Measurements from ENCODE around the gene NID1. TPM values are rescaled to one million over a fixed set of nuclear protein-coding genes. Genes with fewer than 3 reads are reported as not detected.

Gene NID1
- total and polyA plus RNA-seq, 4 donors, result 21.2 to 90.1 (median 55.2) TPM

DNA sequence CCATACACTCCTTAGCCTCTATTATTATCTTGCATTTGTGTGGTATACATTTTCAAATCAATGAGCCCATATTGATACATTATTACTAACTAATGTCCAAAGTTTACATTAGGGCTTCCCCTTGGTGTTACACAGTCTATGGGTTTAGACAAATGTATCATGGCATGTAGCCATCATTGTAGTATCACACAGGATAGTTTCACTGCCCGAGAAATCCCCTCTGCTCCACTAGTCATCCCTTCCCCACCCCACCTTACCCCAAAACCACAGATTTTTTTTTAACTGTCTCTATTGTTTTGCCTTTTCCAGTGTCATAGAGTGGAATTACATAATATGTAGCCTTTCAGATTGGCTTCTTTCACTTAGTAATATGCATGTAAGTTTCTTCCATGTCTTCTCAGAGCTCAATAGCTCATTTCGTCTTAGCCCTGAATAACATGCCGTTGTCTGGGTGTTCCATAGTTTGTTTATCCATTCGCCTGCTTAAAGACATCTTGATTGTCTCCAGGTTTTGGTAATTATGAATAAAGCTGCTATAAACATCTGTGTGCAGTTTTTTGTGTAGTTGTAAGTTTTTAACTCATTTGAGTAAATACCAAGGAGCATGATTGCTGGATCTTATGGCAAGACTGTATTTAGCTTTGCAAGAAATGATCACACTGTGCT is 111.8 kb downstream of the NID1 start:
- no peak overlapping the region for H3K4me3 ChIP-seq (ENCODE audit: low read depth in 1 of 3, low read length in 3 of 3)
- TF ChIP-seq NR2F2 (IDR thresholded peaks at IDR 0.05) (no peak), TAF1 (conservative IDR thresholded peaks at IDR 0.05) (no peak), EGR1 (IDR thresholded peaks at IDR 0.05; ENCODE audit: low read depth in 2 of 2) (no peak), RXRA (IDR thresholded peaks at IDR 0.05) (no peak), HNF4A (conservative IDR thresholded peaks at IDR 0.05) (no peak), HNF4G (IDR thresholded peaks at IDR 0.05) (no peak), SP1 (IDR thresholded peaks at IDR 0.05) (no peak), FOXA1 (IDR thresholded peaks at IDR 0.05) (no peak), FOXA2 (IDR thresholded peaks at IDR 0.05) (no peak)
- TF ChIP-seq, protein P1, sequence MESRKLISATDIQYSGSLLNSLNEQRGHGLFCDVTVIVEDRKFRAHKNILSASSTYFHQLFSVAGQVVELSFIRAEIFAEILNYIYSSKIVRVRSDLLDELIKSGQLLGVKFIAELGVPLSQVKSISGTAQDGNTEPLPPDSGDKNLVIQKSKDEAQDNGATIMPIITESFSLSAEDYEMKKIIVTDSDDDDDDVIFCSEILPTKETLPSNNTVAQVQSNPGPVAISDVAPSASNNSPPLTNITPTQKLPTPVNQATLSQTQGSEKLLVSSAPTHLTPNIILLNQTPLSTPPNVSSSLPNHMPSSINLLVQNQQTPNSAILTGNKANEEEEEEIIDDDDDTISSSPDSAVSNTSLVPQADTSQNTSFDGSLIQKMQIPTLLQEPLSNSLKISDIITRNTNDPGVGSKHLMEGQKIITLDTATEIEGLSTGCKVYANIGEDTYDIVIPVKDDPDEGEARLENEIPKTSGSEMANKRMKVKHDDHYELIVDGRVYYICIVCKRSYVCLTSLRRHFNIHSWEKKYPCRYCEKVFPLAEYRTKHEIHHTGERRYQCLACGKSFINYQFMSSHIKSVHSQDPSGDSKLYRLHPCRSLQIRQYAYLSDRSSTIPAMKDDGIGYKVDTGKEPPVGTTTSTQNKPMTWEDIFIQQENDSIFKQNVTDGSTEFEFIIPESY (IDR thresholded peaks at IDR 0.05), result no peak
- TF ChIP-seq, protein P2, sequence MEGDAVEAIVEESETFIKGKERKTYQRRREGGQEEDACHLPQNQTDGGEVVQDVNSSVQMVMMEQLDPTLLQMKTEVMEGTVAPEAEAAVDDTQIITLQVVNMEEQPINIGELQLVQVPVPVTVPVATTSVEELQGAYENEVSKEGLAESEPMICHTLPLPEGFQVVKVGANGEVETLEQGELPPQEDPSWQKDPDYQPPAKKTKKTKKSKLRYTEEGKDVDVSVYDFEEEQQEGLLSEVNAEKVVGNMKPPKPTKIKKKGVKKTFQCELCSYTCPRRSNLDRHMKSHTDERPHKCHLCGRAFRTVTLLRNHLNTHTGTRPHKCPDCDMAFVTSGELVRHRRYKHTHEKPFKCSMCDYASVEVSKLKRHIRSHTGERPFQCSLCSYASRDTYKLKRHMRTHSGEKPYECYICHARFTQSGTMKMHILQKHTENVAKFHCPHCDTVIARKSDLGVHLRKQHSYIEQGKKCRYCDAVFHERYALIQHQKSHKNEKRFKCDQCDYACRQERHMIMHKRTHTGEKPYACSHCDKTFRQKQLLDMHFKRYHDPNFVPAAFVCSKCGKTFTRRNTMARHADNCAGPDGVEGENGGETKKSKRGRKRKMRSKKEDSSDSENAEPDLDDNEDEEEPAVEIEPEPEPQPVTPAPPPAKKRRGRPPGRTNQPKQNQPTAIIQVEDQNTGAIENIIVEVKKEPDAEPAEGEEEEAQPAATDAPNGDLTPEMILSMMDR (IDR thresholded peaks at IDR 0.05; ENCODE audit: low read depth, low read length, missing input control), result no peak
- TF ChIP-seq, protein P3, sequence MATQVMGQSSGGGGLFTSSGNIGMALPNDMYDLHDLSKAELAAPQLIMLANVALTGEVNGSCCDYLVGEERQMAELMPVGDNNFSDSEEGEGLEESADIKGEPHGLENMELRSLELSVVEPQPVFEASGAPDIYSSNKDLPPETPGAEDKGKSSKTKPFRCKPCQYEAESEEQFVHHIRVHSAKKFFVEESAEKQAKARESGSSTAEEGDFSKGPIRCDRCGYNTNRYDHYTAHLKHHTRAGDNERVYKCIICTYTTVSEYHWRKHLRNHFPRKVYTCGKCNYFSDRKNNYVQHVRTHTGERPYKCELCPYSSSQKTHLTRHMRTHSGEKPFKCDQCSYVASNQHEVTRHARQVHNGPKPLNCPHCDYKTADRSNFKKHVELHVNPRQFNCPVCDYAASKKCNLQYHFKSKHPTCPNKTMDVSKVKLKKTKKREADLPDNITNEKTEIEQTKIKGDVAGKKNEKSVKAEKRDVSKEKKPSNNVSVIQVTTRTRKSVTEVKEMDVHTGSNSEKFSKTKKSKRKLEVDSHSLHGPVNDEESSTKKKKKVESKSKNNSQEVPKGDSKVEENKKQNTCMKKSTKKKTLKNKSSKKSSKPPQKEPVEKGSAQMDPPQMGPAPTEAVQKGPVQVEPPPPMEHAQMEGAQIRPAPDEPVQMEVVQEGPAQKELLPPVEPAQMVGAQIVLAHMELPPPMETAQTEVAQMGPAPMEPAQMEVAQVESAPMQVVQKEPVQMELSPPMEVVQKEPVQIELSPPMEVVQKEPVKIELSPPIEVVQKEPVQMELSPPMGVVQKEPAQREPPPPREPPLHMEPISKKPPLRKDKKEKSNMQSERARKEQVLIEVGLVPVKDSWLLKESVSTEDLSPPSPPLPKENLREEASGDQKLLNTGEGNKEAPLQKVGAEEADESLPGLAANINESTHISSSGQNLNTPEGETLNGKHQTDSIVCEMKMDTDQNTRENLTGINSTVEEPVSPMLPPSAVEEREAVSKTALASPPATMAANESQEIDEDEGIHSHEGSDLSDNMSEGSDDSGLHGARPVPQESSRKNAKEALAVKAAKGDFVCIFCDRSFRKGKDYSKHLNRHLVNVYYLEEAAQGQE (IDR thresholded peaks at IDR 0.05), result no peak
- no peak overlapping the region for H3K27ac ChIP-seq (ENCODE audit: low read depth in 1 of 2, low read length in 2 of 2)
- H3K27me3 ChIP-seq (ENCODE audit: control insufficient read depth in 4 of 4, insufficient read depth in 4 of 4, low read length in 3 of 4), result no peaks in the 10 kb centered on the region
- H3K9ac ChIP-seq (ENCODE audit: low read depth in 1 of 2, low read length in 2 of 2), result no peak overlapping the region
- no peak for DNase-seq (ENCODE audit: low spot score)
- WGBS, result 90% methylated on average over 4 of the region's 4 CpGs
- no peaks in the 10 kb centered on the region for H3K9me3 ChIP-seq (ENCODE audit: control insufficient read depth in 4 of 4, low read length in 3 of 4)
- peaks cover 0 to 6% (median 2%) of the 10 kb centered on the region in 4 donors for H3K36me3 ChIP-seq (ENCODE audit: control insufficient read depth in 4 of 4, insufficient read depth in 3 of 4, low read depth in 1 of 4, low read length in 3 of 4)
- H3K4me1 ChIP-seq (ENCODE audit: control insufficient read depth in 4 of 4, insufficient read depth in 4 of 4, low read length in 3 of 4), result peaks cover 0 to 7% (median 0%) of the 10 kb centered on the region in 4 donors

DNA sequence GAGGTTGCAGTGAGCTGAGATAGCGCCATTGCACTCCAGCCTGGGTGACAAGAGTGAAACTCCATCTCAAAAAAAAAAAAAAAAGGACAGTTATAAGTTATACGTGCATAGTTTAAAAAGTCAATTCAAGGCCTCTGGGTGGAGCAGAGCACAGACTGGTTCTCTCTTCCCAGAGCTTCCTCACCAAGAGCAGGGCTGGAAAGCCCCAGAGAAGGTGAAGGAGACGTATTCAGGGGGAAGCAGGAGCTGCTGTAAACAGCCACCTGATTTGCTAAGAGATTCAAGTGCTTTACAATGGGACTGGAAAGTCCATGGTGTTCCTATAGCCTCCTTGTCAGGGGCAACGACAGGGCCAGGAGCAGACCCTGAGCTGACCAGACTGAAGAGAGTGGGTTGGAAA is 113.2 kb downstream of the NID1 start:
- no peaks in the 10 kb centered on the region for H3K27me3 ChIP-seq (ENCODE audit: control insufficient read depth in 4 of 4, insufficient read depth in 4 of 4, low read length in 3 of 4)
- no peaks in the 10 kb centered on the region for H3K9me3 ChIP-seq (ENCODE audit: control insufficient read depth in 4 of 4, low read length in 3 of 4)
- no peak overlapping the region for H3K27ac ChIP-seq (ENCODE audit: low read depth in 1 of 2, low read length in 2 of 2)
- H3K4me3 ChIP-seq (ENCODE audit: low read depth in 1 of 3, low read length in 3 of 3), result no peak overlapping the region
- H3K36me3 ChIP-seq (ENCODE audit: control insufficient read depth in 4 of 4, insufficient read depth in 3 of 4, low read depth in 1 of 4, low read length in 3 of 4), result peaks cover 0 to 3% (median 2%) of the 10 kb centered on the region in 4 donors
- TF ChIP-seq, protein P2 (IDR thresholded peaks at IDR 0.05; ENCODE audit: low read depth, low read length, missing input control), result no peak
- TF ChIP-seq GABPA (IDR thresholded peaks at IDR 0.05 in 1 of 2, conservative IDR thresholded peaks at IDR 0.05 in 1 of 2) (no peak), NR2F2 (IDR thresholded peaks at IDR 0.05) (no peak), RXRA (IDR thresholded peaks at IDR 0.05) (no peak), FOXA1 (IDR thresholded peaks at IDR 0.05) (no peak)
- no peak overlapping the region for H3K9ac ChIP-seq (ENCODE audit: low read depth in 1 of 2, low read length in 2 of 2)
- peaks cover 4 to 16% (median 7%) of the 10 kb centered on the region in 4 donors for H3K4me1 ChIP-seq (ENCODE audit: control insufficient read depth in 4 of 4, insufficient read depth in 4 of 4, low read length in 3 of 4)
- no peak for DNase-seq (ENCODE audit: low spot score)
- 91% methylated on average over 4 of the region's 4 CpGs for WGBS
